Gastrocnemius medialis (tissue), 4 donors: ENCODE data around the gene DHRS7B.

Source experiments
- CTCF ChIP-seq, 5 experiments: fragments of 450-650 bp in 3 of 5; fragments of 200-600 bp in 2 of 5; sonication (generic) in 2 of 5; IDR thresholded peaks in 4 of 5; conservative IDR thresholded peaks in 1 of 5; 1 replicate in 4 of 5; 2 replicates in 1 of 5; pipeline ENCODE4 v1.5.1; 2016 to 2019; ENCODE audit warnings: antibody characterized with exemption in 5 of 5, mild to moderate bottlenecking in 3 of 5, moderate library complexity in 3 of 5
- POLR2A ChIP-seq, 2 donors: fragments of 450-650 bp; IDR thresholded peaks; one replicate each; pipeline ENCODE4 v1.6.1; 2017; ENCODE audit warnings: antibody characterized with exemption in 2 of 2, mild to moderate bottlenecking in 2 of 2, moderate library complexity in 2 of 2

DNA sequence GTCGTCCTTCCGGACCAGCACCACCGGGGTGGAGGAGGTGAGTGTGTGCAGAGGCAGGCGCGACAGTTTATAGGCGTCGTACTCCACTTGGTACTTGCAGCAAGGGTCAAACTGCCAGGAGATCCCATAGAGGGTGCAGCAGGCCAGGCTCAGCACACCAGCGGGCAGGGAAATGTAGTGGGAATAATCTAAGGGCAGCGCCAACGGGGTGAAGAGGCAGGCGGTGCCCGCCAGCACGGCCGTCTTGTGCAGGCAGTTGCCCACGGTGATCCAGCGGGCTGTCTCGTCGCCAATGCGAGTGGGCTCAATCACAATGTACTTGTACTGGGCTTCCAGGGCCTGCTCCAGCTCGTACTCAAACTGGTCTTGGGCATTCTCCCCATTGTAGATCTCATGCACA lies 71.6 kb downstream of the DHRS7B start:
- TF ChIP-seq CTCF (IDR thresholded peaks at IDR 0.05 in 4 of 5, conservative IDR thresholded peaks at IDR 0.05 in 1 of 5) (no peak), POLR2A (IDR thresholded peaks at IDR 0.05) (no peak)
